ENCODE results near the gene CHD9. TPM values are rescaled to one million over a fixed set of nuclear protein-coding genes. Genes with fewer than 3 reads are reported as not detected.

Gene CHD9
- total RNA-seq, 1 donor from 2014 or later, result 68.6 TPM

- no peaks in the 10 kb centered on the region for H3K9me3 Mint-ChIP-seq
- TF ChIP-seq CTCF (conservative IDR thresholded peaks at IDR 0.05), result no peak
- DNase-seq (ENCODE audit: extremely low spot score, unreplicated experiment), result no peak
- H3K27ac Mint-ChIP-seq, result no peak overlapping the region
- no peaks in the 10 kb centered on the region for H3K36me3 Mint-ChIP-seq
- peaks cover 3% of the 10 kb centered on the region for H3K27me3 Mint-ChIP-seq
- H3K4me3 Mint-ChIP-seq, result no peak overlapping the region
- H3K4me1 Mint-ChIP-seq (ENCODE audit: unreplicated experiment), result no peaks in the 10 kb centered on the region
These were observed 30.7 kb upstream of the CHD9 start for GRCh38 chr16:53024045-53024444.

DNA sequence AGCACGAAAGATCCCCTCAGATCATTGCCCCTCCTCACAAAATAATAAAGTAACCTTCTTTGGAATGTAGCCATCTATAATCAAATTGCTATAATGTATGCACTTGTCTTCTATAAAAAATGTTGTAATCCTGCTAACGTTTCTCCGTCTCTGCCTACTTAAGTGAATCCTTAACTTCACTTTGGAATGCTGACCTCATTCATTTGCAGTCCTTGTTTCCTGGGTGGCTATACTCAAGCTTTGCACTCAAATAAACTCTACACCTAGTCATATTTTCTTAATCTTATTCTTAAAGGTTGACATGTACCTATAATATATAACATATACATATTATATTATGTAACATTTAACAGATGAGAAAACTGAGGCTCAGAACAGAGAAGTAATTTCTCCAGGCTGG is 24.8 kb upstream of the CHD9 start:
- no peak for DNase-seq (ENCODE audit: extremely low spot score, unreplicated experiment)
- H3K4me3 Mint-ChIP-seq, result no peak overlapping the region
- no peak overlapping the region for H3K27ac Mint-ChIP-seq
- peaks cover 12% of the 10 kb centered on the region for H3K9me3 Mint-ChIP-seq
- H3K27me3 Mint-ChIP-seq, result peaks cover 5% of the 10 kb centered on the region
- TF ChIP-seq CTCF (conservative IDR thresholded peaks at IDR 0.05), result no peak
- no peaks in the 10 kb centered on the region for H3K36me3 Mint-ChIP-seq
- peaks cover 9% of the 10 kb centered on the region for H3K4me1 Mint-ChIP-seq (ENCODE audit: unreplicated experiment)

DNA sequence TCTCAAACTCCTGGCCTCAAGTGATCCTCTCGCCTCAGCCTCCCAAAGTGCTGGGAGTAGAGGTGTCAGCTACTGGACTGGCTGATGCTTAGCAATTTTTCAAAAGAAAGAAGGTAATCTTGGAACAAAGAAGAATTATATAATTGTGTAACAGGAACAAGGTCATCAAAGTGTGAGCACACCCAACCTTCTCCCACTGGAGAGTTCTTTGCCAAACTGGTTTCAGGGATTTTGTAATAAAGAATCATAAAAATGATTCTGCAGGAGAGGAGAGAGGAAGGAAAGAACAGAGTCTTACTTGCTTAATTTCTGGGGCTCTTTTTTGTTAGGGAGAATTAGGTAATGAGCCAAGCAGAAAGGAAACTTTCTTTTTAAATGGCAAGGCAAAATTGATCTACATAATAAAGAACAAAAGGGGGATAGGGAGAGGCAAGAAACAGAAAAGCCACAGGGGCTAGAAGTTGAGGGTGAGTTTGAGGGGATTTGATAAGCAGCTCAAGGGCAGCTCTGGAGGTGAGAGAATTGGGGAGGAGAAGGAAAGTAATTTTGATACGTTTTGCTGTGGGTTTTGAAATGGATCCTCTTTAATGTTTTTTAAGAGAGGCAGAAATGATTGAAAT is 23.4 kb upstream of the CHD9 start:
- H3K27ac Mint-ChIP-seq, result no peak overlapping the region
- TF ChIP-seq CTCF (conservative IDR thresholded peaks at IDR 0.05), result no peak
- peaks cover 5% of the 10 kb centered on the region for H3K27me3 Mint-ChIP-seq
- no peak for DNase-seq (ENCODE audit: extremely low spot score, unreplicated experiment)
- peaks cover 18% of the 10 kb centered on the region for H3K9me3 Mint-ChIP-seq
- H3K36me3 Mint-ChIP-seq, result no peaks in the 10 kb centered on the region
- H3K4me3 Mint-ChIP-seq, result no peak overlapping the region
- H3K4me1 Mint-ChIP-seq (ENCODE audit: unreplicated experiment), result peaks cover 13% of the 10 kb centered on the region

- Mint-ChIP-seq H3K4me1 (ENCODE audit: unreplicated experiment) (peaks cover 22% of the 10 kb centered on the region), H3K9me3 (peaks cover 21% of the 10 kb centered on the region), H3K27me3 (peaks cover 5% of the 10 kb centered on the region), H3K36me3 (no peaks in the 10 kb centered on the region), H3K27ac (no peak overlapping the region), H3K4me3 (no peak overlapping the region)
- no peak for DNase-seq (ENCODE audit: extremely low spot score, unreplicated experiment)
- no peak for TF ChIP-seq CTCF (conservative IDR thresholded peaks at IDR 0.05)
These were observed 20.5 kb upstream of the CHD9 start for GRCh38 chr16:53034306-53034705.

GRCh38 chr16:53035176-53035942 is 19.4 kb upstream of the CHD9 start:
- Mint-ChIP-seq H3K9me3 (peaks cover 21% of the 10 kb centered on the region), H3K36me3 (no peaks in the 10 kb centered on the region), H3K4me1 (ENCODE audit: unreplicated experiment) (peaks cover 23% of the 10 kb centered on the region), H3K4me3 (no peak overlapping the region), H3K27ac (no peak overlapping the region), H3K27me3 (peaks cover 5% of the 10 kb centered on the region)
- TF ChIP-seq CTCF (conservative IDR thresholded peaks at IDR 0.05), result no peak
- no peak for DNase-seq (ENCODE audit: extremely low spot score, unreplicated experiment)

All from type B pancreatic cell (in vitro differentiated cells).